GM21360 (cell line): ENCODE results near the gene CDC27.
"Not testable (repeated sequence)": the region's sequence is repeated elsewhere in the genome, so short reads cannot be mapped to it uniquely, and the experiment has no call there.

ENCODE experiments used
- ATAC-seq: cut with Tn5 transposase; IDR thresholded peaks from one replicate; pipeline ENCODE4 v1.9.1; 2021; ENCODE audit warnings: mild to moderate bottlenecking, moderate library complexity; ENCODE audit not compliant: unreplicated experiment

The CDC27 gene

DNA sequence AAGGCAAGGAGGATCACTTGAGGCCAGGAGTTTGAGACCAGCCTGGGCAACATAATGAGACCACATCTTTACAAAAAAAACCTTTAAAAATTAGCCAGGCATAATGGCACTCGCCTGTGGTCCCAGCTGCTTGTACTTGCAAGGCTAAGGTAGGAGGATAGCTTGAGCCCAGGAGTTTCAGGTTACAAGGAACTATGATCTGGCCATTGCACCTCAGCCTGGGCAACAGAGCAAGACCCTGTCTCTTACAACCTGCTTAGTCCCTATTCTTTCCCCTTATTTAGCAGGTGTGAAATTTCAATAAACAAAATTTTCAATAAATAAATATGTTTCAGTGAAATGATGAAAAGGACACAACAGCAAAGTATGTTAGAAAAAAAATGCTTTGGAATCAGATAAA, 114.7 kb downstream of the CDC27 start:
- not testable (repeated sequence) for ATAC-seq

DNA sequence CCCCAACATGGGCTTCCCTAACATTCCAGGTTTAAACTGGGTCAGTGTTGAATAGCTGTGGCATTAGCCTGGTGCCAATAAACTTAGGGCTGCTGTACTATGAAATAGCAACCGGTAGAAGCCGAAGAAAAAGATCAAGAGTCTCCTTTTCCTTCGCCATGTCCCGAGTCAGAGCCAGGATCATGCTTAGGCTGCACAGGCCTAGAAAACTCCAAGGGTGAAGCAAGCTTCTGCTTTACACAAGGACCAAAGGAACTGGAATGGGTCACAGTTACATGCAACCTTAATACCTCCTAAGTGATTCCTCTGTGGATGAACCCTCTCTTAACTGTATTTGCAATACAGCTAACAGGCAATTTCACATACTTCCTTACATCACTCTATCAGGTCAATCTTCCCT, 115.5 kb downstream of the CDC27 start:
- ATAC-seq: not testable (repeated sequence)

GRCh38 chr17:47072886-47073285, 116.2 kb downstream of the CDC27 start:
- ATAC-seq: no peak

DNA sequence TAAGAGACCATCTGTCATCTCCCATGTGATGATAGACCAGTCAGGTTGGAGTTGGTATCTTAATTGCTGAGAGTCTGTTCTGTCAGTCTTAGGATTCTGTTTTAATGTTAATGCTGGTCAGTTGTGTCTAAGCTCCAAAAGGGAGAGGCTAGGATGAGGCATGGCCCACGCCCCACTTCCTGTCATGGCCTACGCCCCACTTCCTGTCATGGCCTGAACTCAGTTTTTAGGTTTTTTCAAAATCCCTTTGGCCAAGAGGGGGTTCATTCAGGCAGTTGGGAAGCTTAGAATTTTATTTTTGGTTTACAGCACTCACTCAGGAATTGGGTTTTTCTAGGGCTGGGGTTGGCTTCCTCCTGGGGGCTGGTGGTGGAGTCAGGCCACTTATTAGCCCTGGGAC, 117.9 kb downstream of the CDC27 start:
- ATAC-seq: not testable (repeated sequence)

DNA sequence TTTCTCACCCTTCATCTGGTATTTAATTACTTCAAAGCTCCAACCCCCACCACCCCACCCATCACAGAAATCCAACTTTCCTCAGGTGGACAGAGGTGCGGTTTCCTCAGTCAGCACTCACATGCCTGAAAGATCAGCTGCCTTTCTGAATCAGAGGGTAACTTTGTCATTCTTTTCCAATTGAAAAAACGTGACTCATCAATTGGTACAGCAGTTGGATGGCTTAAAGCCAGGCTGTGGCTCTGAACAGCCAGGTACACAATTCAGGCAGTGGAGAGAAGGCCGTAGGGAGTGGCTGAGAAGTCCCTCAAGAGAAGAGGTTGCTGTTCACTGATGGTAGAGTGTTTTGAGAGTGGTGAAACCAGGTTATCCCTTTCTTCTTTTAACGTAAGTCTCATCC, 118.8 kb downstream of the CDC27 start:
- not testable (repeated sequence) for ATAC-seq
